ENCODE measurements around the gene ZNF454. TPM values are rescaled to one million over a fixed set of nuclear protein-coding genes. Genes with fewer than 3 reads are reported as not detected.

Gene ZNF454
- total and polyA plus RNA-seq, 5 donors: 1.9 to 3.4 (median 2.9) TPM

DNA sequence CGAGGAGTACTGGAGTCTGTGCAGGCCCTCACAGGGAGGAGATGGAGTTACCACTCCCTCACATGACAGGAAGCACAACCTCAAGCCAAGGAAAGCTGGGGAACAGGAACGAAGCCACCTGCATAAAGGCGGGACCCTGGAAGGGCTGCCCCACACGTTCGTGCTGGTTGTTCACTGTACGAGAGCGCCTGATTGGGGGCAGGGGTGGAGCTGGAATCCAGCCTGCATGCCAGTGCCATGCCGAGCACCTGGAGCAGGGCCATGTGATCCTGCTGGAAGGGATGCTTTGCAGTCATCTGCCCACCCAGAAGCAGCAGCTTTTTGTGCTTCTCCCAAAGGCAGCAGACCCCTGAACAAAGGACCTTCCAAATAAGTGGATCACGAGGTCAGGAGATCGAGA, 42.7 kb downstream of the ZNF454 start:
- ATAC-seq: no peak
- WGBS: 96% methylated on average over 10 of the region's 10 CpGs
- no peaks in the 10 kb centered on the region for H3K27me3 ChIP-seq (ENCODE audit: control insufficient read depth, insufficient read depth)
- DNase-seq: no peak
- H3K27ac ChIP-seq (ENCODE audit: low read length): no peak overlapping the region
- intact Hi-C loops (cut with DNase I): no loop called here
- no peak overlapping the region for H3K4me3 ChIP-seq (ENCODE audit: low read length)
- no peaks in the 10 kb centered on the region for H3K4me1 ChIP-seq (ENCODE audit: control insufficient read depth, insufficient read depth, low read length)
- peaks cover 2% of the 10 kb centered on the region for H3K9me3 ChIP-seq (ENCODE audit: control insufficient read depth, low read length)

DNA sequence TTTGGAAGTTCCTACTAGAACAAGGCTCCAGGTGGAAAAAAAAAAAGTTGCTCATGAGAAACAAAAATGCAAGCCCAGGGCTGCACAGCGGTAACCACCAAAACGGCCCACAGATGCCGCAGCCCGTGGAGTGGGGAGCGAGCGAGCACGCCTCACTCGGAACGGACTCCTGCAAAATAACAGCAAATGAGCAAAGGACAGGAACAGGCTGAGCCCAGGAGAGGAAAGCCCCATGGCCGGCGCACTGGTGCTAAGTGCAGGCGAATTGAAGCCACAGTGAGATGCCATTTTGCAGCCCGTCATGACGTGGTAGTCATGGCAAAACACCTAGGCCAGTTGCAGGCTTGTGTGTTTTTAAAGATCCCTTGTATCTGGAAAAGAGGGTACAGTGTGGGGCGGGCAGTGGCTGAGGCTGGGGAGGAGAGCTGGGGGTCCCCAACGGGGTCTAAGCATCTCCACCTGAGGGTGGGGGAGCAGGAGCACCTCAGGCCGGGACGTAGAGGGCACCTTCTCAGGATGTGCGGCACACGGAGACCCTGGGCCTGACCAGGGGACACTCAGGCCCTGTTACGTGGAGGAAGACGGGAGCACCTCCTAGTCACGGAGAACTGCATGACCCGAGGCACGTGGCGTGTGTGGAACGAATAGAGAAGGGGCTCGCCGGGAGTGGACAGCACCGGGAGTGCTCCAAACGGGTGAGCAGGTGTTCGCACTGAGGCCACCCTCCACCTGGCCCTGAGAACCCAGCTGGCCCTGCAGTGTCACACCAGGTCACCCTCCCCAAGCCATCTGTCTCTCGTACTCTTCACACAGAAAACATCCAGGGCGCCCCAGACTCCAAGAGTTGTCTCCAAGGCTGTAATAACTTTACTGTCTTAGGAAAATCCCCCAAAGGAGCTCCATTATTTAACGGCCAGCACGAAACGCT, 43.4 kb downstream of the ZNF454 start:
- H3K27ac ChIP-seq (ENCODE audit: low read length): no peak overlapping the region
- no peaks in the 10 kb centered on the region for H3K4me1 ChIP-seq (ENCODE audit: control insufficient read depth, insufficient read depth, low read length)
- no peak for ATAC-seq
- DNase-seq: no peak
- H3K27me3 ChIP-seq (ENCODE audit: control insufficient read depth, insufficient read depth): no peaks in the 10 kb centered on the region
- no peak overlapping the region for H3K4me3 ChIP-seq (ENCODE audit: low read length)
- peaks cover under 1% of the 10 kb centered on the region for H3K9me3 ChIP-seq (ENCODE audit: control insufficient read depth, low read length)
- intact Hi-C loops (cut with DNase I): no loop called here
- 97% methylated on average over 37 of the region's 37 CpGs for WGBS

DNA sequence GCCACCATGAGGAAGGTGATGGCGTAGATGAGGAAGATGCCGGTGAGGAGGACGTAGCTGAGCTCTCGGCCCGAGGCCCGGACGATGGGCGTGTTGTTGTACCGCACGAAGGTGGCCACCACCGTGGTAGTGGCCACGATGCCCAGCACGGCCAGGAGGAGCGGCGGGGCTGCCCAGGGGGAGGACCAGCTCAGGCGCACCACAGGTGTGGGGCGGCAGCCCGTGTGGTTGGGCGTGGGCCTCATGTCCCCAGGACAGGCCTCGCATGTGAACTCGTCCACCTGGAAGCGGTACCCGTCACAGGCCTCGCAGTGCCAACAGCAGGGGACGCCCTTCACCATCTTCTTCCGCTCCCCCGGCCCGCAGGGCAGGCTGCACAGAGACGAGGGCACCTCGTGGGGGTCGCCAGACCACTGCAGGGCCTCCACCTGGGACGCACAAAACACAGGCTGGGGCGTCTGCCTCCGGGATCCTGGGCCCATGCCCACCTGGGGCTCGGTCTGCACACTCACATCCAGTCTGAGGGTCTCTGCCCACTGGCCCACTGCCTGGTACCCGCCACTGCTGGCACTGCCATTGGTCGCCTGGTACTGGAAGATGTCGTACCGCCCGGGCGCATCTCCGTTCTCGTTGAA, 45.4 kb downstream of the ZNF454 start:
- Histone ChIP-seq H3K4me3 (ENCODE audit: low read length) (no peak overlapping the region), H3K4me1 (ENCODE audit: control insufficient read depth, insufficient read depth, low read length) (no peaks in the 10 kb centered on the region), H3K27me3 (ENCODE audit: control insufficient read depth, insufficient read depth) (no peaks in the 10 kb centered on the region), H3K27ac (ENCODE audit: low read length) (no peak overlapping the region), H3K9me3 (ENCODE audit: control insufficient read depth, low read length) (peaks cover 5% of the 10 kb centered on the region)
- 98% methylated on average over 43 of the region's 43 CpGs for WGBS
- no peak for DNase-seq
- ATAC-seq: peak in 1 of 2 donors; percentile 16
- intact Hi-C loops (cut with DNase I): no loop called here

DNA sequence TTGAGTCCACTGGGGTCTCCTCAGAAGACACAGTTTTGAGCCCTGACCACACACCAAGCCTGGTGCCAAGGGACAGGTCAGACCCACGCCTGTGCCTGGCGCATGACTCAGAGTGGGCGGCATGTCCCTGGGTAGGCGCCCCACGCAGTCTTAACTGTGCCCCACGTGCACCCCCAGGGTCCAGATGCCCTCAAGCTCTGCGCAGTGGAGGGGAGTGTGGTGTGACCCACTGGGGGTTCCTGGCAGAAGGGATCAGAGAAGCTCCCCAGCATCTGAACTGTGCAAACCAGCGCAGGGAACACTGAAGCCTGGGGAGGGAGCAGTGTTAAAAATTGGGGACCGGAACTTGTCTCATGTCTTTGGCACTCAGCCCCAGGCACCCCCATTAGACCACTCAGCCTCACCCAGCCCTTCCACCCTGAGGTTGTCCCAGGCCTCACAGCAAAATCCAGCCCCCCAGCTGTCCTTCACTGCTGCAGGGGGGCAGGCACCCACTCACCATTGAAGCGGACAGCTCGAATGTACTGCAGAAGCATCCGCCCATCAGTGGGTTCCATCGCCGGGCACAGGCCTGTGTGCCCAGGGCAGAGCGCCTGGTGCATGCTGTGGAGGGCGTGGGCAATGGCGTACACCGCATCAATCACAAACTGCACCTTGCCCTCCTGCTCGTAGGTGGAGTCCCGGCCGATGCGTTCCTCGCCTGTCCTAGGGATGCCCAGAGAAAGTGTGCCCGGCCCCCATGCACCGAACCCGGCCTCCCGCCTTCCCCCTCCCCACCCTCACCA, 47.6 kb downstream of the ZNF454 start:
- H3K9me3 ChIP-seq (ENCODE audit: control insufficient read depth, low read length): peaks cover 5% of the 10 kb centered on the region
- no peaks in the 10 kb centered on the region for H3K4me1 ChIP-seq (ENCODE audit: control insufficient read depth, insufficient read depth, low read length)

DNA sequence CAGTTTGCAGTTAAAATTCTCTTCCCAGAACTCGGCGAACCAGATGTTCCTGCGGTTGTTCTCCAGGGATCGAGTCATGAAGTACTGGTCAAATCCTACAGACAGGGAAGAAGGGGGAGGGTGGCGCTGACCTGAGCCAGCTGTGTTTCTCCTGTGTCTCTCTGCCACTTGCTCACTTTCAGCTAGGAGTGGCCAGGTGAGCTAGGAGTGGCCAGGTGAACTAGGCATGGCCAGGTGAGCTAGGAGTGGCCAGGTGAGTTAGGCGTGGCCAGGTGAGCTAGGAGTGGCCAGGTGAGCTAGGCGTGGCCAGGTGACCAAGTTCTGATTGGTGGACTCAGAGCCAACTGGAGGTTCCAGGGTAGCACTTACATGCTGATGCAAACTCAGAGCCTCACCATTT, 48.3 kb downstream of the ZNF454 start:
- intact Hi-C loops (cut with DNase I): no loop called here
- H3K4me3 ChIP-seq (ENCODE audit: low read length): no peak overlapping the region
- ATAC-seq: no peak

More for the DNA sequence above, 47.6 kb downstream of the ZNF454 start:
- ATAC-seq (no peak), DNase-seq (no peak)
- H3K27ac ChIP-seq (ENCODE audit: low read length): no peak overlapping the region
- H3K4me3 ChIP-seq (ENCODE audit: low read length): no peak overlapping the region
- WGBS: 92% methylated on average over 27 of the region's 27 CpGs
- intact Hi-C loops (cut with DNase I): no loop called here
- no peaks in the 10 kb centered on the region for H3K27me3 ChIP-seq (ENCODE audit: control insufficient read depth, insufficient read depth)

DNA sequence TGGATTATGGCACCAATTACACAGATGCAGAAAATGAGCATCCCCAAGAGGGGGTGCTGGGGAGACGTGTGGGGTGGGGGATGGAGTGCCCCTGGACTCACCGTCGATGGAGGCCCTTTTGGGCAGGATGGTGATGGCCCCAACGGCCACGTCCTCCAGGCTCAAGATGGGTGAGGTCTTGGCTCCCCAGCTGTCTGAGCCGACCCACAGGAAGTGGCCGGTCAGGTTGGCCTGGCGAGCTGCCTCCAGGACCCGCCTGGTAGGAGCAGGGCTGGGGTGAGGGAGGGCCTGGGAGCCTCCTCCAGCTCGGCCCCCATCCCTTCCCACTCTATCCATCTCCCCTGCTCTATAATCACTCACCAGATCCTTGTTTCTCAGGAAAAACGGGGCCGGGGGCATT, 49.5 kb downstream of the ZNF454 start:
- 88% methylated on average over 12 of the region's 12 CpGs for WGBS
- ATAC-seq: no peak
- Histone ChIP-seq H3K9me3 (ENCODE audit: control insufficient read depth, low read length) (peaks cover 5% of the 10 kb centered on the region), H3K4me1 (ENCODE audit: control insufficient read depth, insufficient read depth, low read length) (no peaks in the 10 kb centered on the region), H3K27ac (ENCODE audit: low read length) (no peak overlapping the region), H3K27me3 (ENCODE audit: control insufficient read depth, insufficient read depth) (no peaks in the 10 kb centered on the region), H3K4me3 (ENCODE audit: low read length) (no peak overlapping the region)
- no peak for DNase-seq
- intact Hi-C loops (cut with DNase I): no loop called here

More for the DNA sequence above, 48.3 kb downstream of the ZNF454 start:
- Histone ChIP-seq H3K27ac (ENCODE audit: low read length) (no peak overlapping the region), H3K9me3 (ENCODE audit: control insufficient read depth, low read length) (peaks cover 5% of the 10 kb centered on the region), H3K4me1 (ENCODE audit: control insufficient read depth, insufficient read depth, low read length) (no peaks in the 10 kb centered on the region), H3K27me3 (ENCODE audit: control insufficient read depth, insufficient read depth) (no peaks in the 10 kb centered on the region)
- WGBS: 92% methylated on average over 7 of the region's 7 CpGs
- no peak for DNase-seq

DNA sequence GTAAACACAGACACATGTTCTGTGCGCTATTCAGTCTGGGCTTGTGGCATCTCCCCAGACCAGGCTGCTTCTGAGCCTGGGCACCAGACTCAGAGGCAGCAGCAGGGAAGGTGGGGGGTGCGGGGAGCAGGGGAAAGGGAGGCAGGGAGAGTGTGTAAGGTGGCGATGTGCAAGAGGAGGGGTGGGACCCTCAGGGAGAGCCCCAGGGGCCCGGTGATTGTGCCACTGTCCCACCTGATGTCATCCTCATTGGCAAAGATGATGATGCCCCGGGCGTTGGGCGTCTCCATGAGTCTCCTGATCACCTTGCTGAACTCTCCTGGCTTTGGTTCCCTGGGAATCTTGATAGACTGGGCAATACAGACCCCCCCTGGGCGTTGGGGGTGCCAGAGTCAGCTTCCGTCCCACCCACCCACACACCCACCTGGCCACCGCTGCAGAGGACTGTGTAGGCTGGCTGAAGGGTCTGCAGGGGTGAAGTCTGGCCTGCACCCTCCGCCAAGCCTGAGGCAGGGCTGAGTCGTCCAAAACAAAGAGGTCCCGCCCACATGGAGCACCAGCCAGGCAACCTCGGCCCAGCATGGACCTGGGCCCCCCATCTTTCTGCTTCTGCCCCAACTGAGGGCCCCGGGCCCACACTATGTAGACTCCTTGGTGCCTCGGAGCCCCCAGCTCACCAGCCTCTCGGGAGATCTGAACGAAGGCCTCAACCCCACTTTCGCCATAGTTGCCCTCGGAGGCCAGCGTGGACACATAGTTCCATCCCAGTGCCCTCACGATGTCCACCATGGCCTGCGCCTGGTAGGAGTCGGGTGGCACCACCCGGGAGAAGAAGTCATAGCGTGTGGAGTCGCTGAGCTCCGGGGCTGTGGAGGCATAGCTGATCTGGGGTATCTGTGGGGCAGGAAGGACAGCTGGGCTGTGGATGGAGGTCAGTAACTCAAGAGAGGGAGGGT, 50.5 kb downstream of the ZNF454 start:
- peaks cover 5% of the 10 kb centered on the region for H3K9me3 ChIP-seq (ENCODE audit: control insufficient read depth, low read length)
- H3K4me1 ChIP-seq (ENCODE audit: control insufficient read depth, insufficient read depth, low read length): no peaks in the 10 kb centered on the region
- ATAC-seq (no peak), DNase-seq (no peak)
- H3K27ac ChIP-seq (ENCODE audit: low read length): no peak overlapping the region
- intact Hi-C loops (cut with DNase I): no loop called here
- no peaks in the 10 kb centered on the region for H3K27me3 ChIP-seq (ENCODE audit: control insufficient read depth, insufficient read depth)
- H3K4me3 ChIP-seq (ENCODE audit: low read length): no peak overlapping the region
- WGBS: 92% methylated on average over 28 of the region's 28 CpGs

DNA sequence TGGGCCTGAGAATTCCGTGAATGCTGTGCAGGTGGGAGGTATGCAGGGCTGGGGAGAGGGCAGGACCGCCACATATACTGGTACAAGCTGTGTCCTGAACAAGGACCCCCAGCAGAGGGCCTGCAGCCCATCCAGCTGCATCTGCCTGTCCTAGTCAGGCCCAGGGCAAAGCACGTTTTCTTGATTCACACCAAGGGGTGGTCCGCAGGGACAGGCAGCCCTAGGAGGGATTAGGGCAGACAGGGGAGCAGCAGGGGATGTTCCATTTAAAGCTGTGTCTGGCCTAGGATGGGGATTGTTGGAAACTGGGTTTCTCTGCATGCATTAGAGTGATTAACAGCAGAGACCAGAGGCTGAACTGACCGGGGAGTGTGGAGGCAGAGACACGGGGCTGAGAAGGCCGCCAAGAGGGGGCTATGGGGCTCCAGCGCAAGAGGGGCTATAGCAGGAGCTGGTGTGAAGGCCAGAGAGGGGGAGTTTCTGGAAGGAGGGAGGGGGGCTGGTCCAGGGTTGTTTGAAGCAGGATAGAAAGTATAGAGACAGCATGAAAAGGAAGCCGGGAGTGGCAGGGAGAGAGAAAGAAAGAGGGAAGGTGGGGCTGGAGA, 51.4 kb downstream of the ZNF454 start:
- no peak for ATAC-seq
- 59% methylated on average over 9 of the region's 9 CpGs for WGBS
- Histone ChIP-seq H3K4me3 (ENCODE audit: low read length) (no peak overlapping the region), H3K4me1 (ENCODE audit: control insufficient read depth, insufficient read depth, low read length) (no peaks in the 10 kb centered on the region), H3K27ac (ENCODE audit: low read length) (no peak overlapping the region), H3K27me3 (ENCODE audit: control insufficient read depth, insufficient read depth) (no peaks in the 10 kb centered on the region), H3K9me3 (ENCODE audit: control insufficient read depth, low read length) (peaks cover 5% of the 10 kb centered on the region)
- intact Hi-C loops (cut with DNase I): no loop called here
- no peak for DNase-seq

DNA sequence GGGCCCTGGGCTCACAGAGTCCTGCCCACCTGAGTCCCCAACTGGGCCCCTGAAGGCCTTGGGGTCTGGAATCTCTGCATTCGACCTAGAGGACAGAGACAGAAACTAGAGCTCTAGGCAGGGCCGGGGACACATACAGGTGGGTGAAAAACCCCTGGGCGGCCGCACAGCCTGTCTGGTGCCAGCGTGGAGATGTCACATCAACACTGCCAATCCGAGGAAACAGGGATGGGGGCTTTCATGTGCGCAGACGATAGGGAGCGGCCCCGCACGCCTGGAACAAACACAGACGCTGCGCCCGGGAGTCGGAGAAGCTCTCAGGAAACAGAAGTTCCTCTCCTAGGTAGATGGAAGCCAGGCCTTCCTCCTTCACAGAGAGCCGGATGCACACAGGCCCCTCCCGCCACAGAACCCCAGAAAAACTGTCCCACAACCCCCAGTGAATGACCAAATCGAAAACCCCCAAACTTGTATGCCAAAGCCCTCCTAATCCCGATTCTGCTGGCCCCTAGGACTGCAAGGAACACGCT, 52.3 kb downstream of the ZNF454 start:
- Histone ChIP-seq H3K27me3 (ENCODE audit: control insufficient read depth, insufficient read depth) (no peaks in the 10 kb centered on the region), H3K27ac (ENCODE audit: low read length) (no peak overlapping the region), H3K4me1 (ENCODE audit: control insufficient read depth, insufficient read depth, low read length) (no peaks in the 10 kb centered on the region), H3K4me3 (ENCODE audit: low read length) (no peak overlapping the region), H3K9me3 (ENCODE audit: control insufficient read depth, low read length) (peaks cover 5% of the 10 kb centered on the region)
- 63% methylated on average over 20 of the region's 20 CpGs for WGBS
- no peak for ATAC-seq
- no peak for DNase-seq
- intact Hi-C loops (cut with DNase I): no loop called here

Data from right cardiac atrium (tissue), 5 donors.